A172 (cell line): ENCODE results near the gene CENPX. TPM values are rescaled to one million over a fixed set of nuclear protein-coding genes. Genes with fewer than 3 reads are reported as not detected.

ENCODE experiments used
- DNase-seq: peaks from one replicate; pipeline ENCODE4 v3.0.0-alpha.2; 2015; ENCODE audit warnings: low spot score
- total RNA-seq: library from RNA; depleted of rRNA; stranded (reverse); fragments of >200 nt; shearing (Covaris generic); gene quantifications from 2 replicates; pipeline ENCODE4 v1.2.3, GENCODE V29; 2014

The CENPX gene
- total RNA-seq, 1 experiment from 2014 or later = 163 TPM

- DNase-seq = no peak
These were observed 32.6 kb upstream of the CENPX start for GRCh38 chr17:82055023-82055964.

- DNase-seq = no peak
These were observed 31.8 kb upstream of the CENPX start for GRCh38 chr17:82054351-82055022.

GRCh38 chr17:82053556-82054263, 31.0 kb upstream of the CENPX start:
- DNase-seq = no peak

- no peak for DNase-seq
These were observed 30.5 kb upstream of the CENPX start for GRCh38 chr17:82053130-82053529.

GRCh38 chr17:82052638-82053059, 30.0 kb upstream of the CENPX start:
- no peak for DNase-seq

GRCh38 chr17:82051776-82052637, 29.3 kb upstream of the CENPX start, which contains the start of the genes GPS1 and RFNG:
Gene GPS1, plus strand, starts transcription at chr17:82051898. Its CDS starts 34 bp downstream, at chr17:82051932.
Gene RFNG, minus strand, starts transcription at chr17:82051811. Its CDS starts 45 bp downstream, at chr17:82051766.
- peak; percentile 26 for DNase-seq

GRCh38 chr17:82050761-82051641, 28.3 kb upstream of the CENPX start:
- DNase-seq = no peak

- no peak for DNase-seq
These were observed 27.6 kb upstream of the CENPX start for GRCh38 chr17:82050152-82050760.

- no peak for DNase-seq
These were observed 26.9 kb upstream of the CENPX start for GRCh38 chr17:82049521-82049971.

GRCh38 chr17:82049106-82049505, 26.4 kb upstream of the CENPX start:
- no peak for DNase-seq

- DNase-seq = no peak
These were observed 25.9 kb upstream of the CENPX start for GRCh38 chr17:82048571-82048971.

GRCh38 chr17:82047914-82048570, 25.4 kb upstream of the CENPX start:
- no peak for DNase-seq

GRCh38 chr17:82047379-82047778, 24.7 kb upstream of the CENPX start:
- DNase-seq = no peak

- no peak for DNase-seq
These were observed 24.2 kb upstream of the CENPX start for GRCh38 chr17:82046903-82047302.

- no peak for DNase-seq
These were observed 23.3 kb upstream of the CENPX start for GRCh38 chr17:82045936-82046484.

GRCh38 chr17:82043507-82043906, 20.8 kb upstream of the CENPX start:
- no peak for DNase-seq

- DNase-seq = no peak
These were observed 20.0 kb upstream of the CENPX start for GRCh38 chr17:82042649-82043048.

GRCh38 chr17:82041144-82041814, 18.6 kb upstream of the CENPX start:
- DNase-seq = no peak
